ENCODE results near the gene ELOVL6. TPM values are rescaled to one million over a fixed set of nuclear protein-coding genes. Genes with fewer than 3 reads are reported as not detected.
"Not testable (repeated sequence)": the region's sequence is repeated elsewhere in the genome, so short reads cannot be mapped to it uniquely, and the experiment has no call there.

ELOVL6 gene, protein sequence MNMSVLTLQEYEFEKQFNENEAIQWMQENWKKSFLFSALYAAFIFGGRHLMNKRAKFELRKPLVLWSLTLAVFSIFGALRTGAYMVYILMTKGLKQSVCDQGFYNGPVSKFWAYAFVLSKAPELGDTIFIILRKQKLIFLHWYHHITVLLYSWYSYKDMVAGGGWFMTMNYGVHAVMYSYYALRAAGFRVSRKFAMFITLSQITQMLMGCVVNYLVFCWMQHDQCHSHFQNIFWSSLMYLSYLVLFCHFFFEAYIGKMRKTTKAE
- 1 to 10 TPM; 3.9 to 6.5 TPM for total RNA-seq
- polyA plus RNA-seq: 1 to 10 TPM in 1 of 2 donors, under 1 TPM in 1; 0.25 to 1.4 TPM
- long read RNA-seq, donor 1, full-length matches to known transcripts: 1 of 1 reads
- long read RNA-seq, donor 1, partial matches to known transcripts: 0 of 1 reads
- long read RNA-seq, donor 1, other reads (novel, unspliced or antisense): 0 of 1 reads
- long read RNA-seq, donor 2, partial matches to known transcripts: 0 of 4 reads
- long read RNA-seq, donor 2, other reads (novel, unspliced or antisense): 3 of 4 reads

DNA sequence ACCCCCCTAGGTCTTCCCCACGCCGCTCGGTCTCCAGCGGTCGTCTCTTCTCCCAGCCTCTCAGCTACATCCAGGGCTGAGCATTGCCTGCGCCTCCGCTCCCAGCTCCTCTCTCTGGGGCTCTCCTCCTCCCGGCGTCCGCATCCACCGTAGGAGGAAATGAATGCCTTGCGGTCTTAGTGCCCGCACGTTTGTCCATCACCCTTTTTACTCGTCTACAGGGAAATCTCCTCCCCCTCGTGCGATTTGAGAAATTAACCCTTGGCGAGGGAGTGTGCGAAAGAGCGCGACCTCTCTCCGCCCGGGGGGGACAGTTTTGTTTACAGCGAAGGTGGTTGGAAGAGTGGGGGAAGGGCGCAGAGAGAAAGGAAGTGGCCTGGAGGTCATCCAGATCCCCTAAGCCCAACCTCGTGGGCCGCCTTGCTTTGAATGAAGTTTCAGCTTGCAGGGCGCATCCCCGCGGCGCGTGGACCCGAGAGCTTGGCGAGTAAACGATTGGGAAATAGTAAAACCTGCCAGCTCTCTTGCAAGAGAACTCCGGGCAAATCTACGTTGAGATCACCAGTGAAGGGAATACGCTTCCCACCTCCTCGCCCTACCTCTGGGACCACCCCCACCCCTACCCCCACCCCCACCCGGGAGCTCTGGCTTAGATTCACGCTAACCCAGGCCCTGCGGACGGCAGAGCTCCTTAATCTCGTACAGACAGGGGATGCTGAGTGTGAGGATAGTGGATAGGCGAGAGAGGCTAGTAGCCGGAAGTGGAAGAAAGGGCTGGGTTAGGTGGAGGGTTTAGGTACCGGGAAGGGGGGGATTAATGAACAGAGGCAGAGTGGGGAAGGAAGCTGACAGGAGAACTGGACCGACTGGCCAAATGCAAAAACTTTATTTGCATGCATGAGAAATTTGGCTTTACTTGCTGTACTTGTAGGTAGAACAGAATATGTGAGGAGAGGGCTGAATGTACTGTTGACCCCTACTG is at the start of gene ELOVL6:
ELOVL6 (minus strand) TSS at position 181 of the 982 bp plus-strand sequence. CDS start 280 bp downstream, outside the sequence.
- Histone ChIP-seq H3K27ac (ENCODE audit: low read depth in 1 of 2, low read length in 2 of 2) (no peak within 1 kb of the TSS), H3K4me3 (ENCODE audit: low read length in 2 of 2) (peak within 1 kb of the TSS; percentile 38 to 65), H3K36me3 (ENCODE audit: control insufficient read depth in 1 of 2, insufficient read depth in 2 of 2, low read length in 1 of 2) (no peaks in the 10 kb centered on the region), H3K4me1 (ENCODE audit: control insufficient read depth in 1 of 2, insufficient read depth in 2 of 2, low read length in 2 of 2) (no peaks in the 10 kb centered on the region), H3K27me3 (ENCODE audit: control insufficient read depth in 1 of 2, insufficient read depth in 2 of 2, low read length in 1 of 2) (no peaks in the 10 kb centered on the region), H3K9me3 (ENCODE audit: control insufficient read depth, low read length) (no peaks in the 10 kb centered on the region)
- 1% methylated on average over 48 of the region's 48 CpGs for WGBS, 2 donors
- DNase-seq: peak; percentile 65 to 85
- intact Hi-C loops (cut with DNase I): no loop called here
- ATAC-seq (ENCODE audit: low FRiP score): peak; percentile 65

DNA sequence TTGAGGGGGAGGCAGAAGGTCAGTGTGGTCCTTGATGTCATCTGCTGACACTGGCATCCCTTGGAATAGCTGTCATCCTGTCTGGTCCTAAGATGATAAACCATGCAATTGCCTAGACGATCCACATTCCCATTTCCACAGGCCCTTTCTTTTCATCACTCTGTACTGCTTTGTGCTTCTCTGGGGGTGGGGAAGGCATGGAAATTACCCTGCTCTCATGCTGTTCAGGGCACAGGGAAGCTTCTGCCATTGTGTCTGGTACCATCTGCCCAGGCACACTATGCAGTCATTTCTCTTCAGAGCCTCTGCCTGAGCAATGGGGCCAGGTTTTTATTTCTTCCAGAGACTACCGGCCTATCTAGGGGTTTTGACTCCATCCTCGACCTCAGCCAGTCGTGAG is 49.7 kb upstream of the ELOVL6 start:
- H3K9me3 ChIP-seq (ENCODE audit: control insufficient read depth, low read length): no peaks in the 10 kb centered on the region
- intact Hi-C loops (cut with DNase I): no loop called here
- no peaks in the 10 kb centered on the region for H3K4me1 ChIP-seq (ENCODE audit: control insufficient read depth in 1 of 2, insufficient read depth in 2 of 2, low read length in 2 of 2)
- ATAC-seq (ENCODE audit: low FRiP score): no peak
- DNase-seq: no peak
- 60 to 64% methylated on average over 4 of the region's 4 CpGs for WGBS, 2 donors
- H3K27ac ChIP-seq (ENCODE audit: low read depth in 1 of 2, low read length in 2 of 2): no peak overlapping the region
- no peaks in the 10 kb centered on the region for H3K27me3 ChIP-seq (ENCODE audit: control insufficient read depth in 1 of 2, insufficient read depth in 2 of 2, low read length in 1 of 2)
- H3K36me3 ChIP-seq (ENCODE audit: control insufficient read depth in 1 of 2, insufficient read depth in 2 of 2, low read length in 1 of 2): no peaks in the 10 kb centered on the region
- no peak overlapping the region for H3K4me3 ChIP-seq (ENCODE audit: low read length in 2 of 2)

DNA sequence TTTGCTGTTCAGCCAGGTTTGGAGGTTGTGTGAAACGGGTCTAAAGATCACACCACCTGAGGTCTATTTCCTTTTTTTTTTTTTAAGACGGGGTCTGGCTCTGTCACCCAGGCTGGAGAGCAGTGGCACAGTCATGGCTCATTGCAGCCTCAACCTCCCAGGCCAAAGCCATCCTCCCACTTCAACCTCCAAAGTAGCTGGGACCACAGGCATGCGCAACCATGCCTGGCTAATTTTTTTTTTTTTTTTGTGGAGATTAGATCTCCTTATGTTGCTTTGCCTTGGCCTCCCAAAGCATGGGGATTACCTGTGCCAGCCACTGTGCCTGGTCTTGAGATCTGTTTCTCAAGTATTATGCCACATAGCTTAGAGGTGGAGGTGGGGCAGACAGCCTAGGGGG is 49.2 kb upstream of the ELOVL6 start:
- DNase-seq (no peak), ATAC-seq (ENCODE audit: low FRiP score) (no peak)
- Histone ChIP-seq H3K9me3 (ENCODE audit: control insufficient read depth, low read length) (no peaks in the 10 kb centered on the region), H3K27me3 (ENCODE audit: control insufficient read depth in 1 of 2, insufficient read depth in 2 of 2, low read length in 1 of 2) (no peaks in the 10 kb centered on the region), H3K36me3 (ENCODE audit: control insufficient read depth in 1 of 2, insufficient read depth in 2 of 2, low read length in 1 of 2) (no peaks in the 10 kb centered on the region), H3K4me1 (ENCODE audit: control insufficient read depth in 1 of 2, insufficient read depth in 2 of 2, low read length in 2 of 2) (no peaks in the 10 kb centered on the region), H3K27ac (ENCODE audit: low read depth in 1 of 2, low read length in 2 of 2) (no peak overlapping the region), H3K4me3 (ENCODE audit: low read length in 2 of 2) (no peak overlapping the region)
- WGBS, 2 donors: 83 to 95% methylated on average over 3 of the region's 3 CpGs
- intact Hi-C loops (cut with DNase I): no loop called here

DNA sequence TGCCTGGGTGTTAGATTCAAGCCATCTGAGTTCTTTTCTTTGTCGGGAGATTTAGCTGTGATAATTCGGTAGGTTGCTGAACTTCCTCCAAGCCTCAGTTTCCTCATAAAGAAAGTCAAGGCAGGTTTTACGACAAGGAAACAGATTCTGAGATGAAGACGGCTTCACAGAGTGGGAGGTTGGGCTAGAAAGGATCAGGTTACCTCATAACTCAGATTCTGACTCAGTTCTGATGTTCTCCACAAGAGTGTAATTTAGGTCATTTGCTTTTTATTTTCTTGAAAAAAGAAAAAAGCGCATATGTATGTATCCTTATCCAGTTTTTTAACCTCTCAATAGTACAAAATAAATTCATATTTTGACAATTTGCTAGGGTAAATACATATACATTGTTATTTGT is 47.2 kb upstream of the ELOVL6 start:
- no peak for ATAC-seq (ENCODE audit: low FRiP score)
- H3K27me3 ChIP-seq (ENCODE audit: control insufficient read depth in 1 of 2, insufficient read depth in 2 of 2, low read length in 1 of 2): no peaks in the 10 kb centered on the region
- no peaks in the 10 kb centered on the region for H3K4me1 ChIP-seq (ENCODE audit: control insufficient read depth in 1 of 2, insufficient read depth in 2 of 2, low read length in 2 of 2)
- 45 to 53% methylated on average over 5 of the region's 5 CpGs for WGBS, 2 donors
- no peaks in the 10 kb centered on the region for H3K9me3 ChIP-seq (ENCODE audit: control insufficient read depth, low read length)
- intact Hi-C loops (cut with DNase I): no loop called here
- no peaks in the 10 kb centered on the region for H3K36me3 ChIP-seq (ENCODE audit: control insufficient read depth in 1 of 2, insufficient read depth in 2 of 2, low read length in 1 of 2)
- no peak overlapping the region for H3K27ac ChIP-seq (ENCODE audit: low read depth in 1 of 2, low read length in 2 of 2)
- no peak overlapping the region for H3K4me3 ChIP-seq (ENCODE audit: low read length in 2 of 2)
- no peak for DNase-seq

DNA sequence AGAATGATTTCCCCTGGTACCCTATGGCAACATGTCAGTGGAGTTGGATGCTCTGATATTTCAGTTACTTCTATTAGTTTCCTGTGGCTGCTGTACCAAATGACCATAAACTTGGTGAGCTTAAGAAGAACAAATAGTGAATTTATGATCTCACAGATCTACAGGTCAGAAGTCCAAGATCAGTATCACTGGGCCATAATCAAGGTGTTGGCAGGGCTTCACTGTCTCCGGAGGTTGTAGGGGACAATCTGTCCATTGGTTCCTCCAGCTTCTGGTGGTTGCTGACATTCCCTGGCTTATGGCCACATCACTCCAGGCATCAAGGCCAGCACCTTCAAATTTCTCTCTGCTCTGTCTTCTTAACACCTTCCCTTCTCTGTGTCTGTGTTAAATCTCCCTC is 37.9 kb upstream of the ELOVL6 start:
- H3K27me3 ChIP-seq (ENCODE audit: control insufficient read depth in 1 of 2, insufficient read depth in 2 of 2, low read length in 1 of 2): peaks cover 0 to 1% of the 10 kb centered on the region in 2 donors
- no peak overlapping the region for H3K27ac ChIP-seq (ENCODE audit: low read depth in 1 of 2, low read length in 2 of 2)
- ATAC-seq (ENCODE audit: low FRiP score) (no peak), DNase-seq (no peak)
- WGBS, 2 donors: 92 to 94% methylated on average over 1 of the region's 1 CpG
- no peaks in the 10 kb centered on the region for H3K36me3 ChIP-seq (ENCODE audit: control insufficient read depth in 1 of 2, insufficient read depth in 2 of 2, low read length in 1 of 2)
- H3K4me3 ChIP-seq (ENCODE audit: low read length in 2 of 2): no peak overlapping the region
- intact Hi-C loops (cut with DNase I): no loop called here
- peaks cover 2% of the 10 kb centered on the region for H3K9me3 ChIP-seq (ENCODE audit: control insufficient read depth, low read length)
- H3K4me1 ChIP-seq (ENCODE audit: control insufficient read depth in 1 of 2, insufficient read depth in 2 of 2, low read length in 2 of 2): no peaks in the 10 kb centered on the region

DNA sequence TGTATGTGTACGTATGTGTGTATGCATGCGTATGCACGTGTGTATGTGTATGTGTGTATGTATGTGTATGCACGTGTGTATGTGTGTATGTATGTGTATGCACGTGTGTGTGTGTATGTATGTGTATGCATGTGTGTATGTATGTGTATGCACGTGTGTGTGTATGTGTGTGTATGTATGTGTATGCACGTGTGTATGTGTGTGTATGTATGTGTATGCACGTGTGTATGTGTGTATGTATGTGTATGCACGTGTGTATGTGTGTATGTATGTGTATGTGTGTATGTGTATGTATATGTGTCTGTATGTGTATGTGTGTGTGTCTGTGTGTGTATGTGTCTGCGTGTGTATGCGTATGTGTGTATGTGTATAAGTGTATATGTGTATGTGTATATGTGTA is 35.2 kb upstream of the ELOVL6 start:
- H3K4me1 ChIP-seq (ENCODE audit: control insufficient read depth in 1 of 2, insufficient read depth in 2 of 2, low read length in 2 of 2); H3K27me3 ChIP-seq (ENCODE audit: control insufficient read depth in 1 of 2, insufficient read depth in 2 of 2, low read length in 1 of 2); H3K36me3 ChIP-seq (ENCODE audit: control insufficient read depth in 1 of 2, insufficient read depth in 2 of 2, low read length in 1 of 2); H3K9me3 ChIP-seq (ENCODE audit: control insufficient read depth, low read length); intact Hi-C loops (cut with DNase I); H3K4me3 ChIP-seq (ENCODE audit: low read length in 2 of 2); DNase-seq; H3K27ac ChIP-seq (ENCODE audit: low read depth in 1 of 2, low read length in 2 of 2); ATAC-seq (ENCODE audit: low FRiP score): not testable (repeated sequence)
- 73 to 89% methylated on average over 11 of the region's 11 CpGs for WGBS, 2 donors

DNA sequence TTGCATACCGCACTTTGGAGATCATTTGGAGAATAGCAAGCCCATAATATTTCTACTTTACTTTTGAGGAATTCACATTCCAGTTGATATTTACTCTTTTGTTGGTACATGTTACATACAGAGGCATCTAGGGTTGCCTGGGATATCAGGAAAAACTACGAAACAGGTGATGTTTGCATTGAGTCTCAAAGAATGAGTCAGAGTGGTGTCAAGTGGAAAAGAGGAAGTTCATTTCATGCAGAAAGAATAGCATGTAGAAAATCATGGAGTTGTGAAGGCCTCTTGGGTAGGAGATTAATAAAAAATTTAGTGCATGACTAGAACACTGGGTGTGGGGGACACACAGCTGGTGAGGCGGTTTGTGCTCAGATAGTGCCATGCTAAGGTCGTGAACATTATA is 33.5 kb upstream of the ELOVL6 start:
- H3K36me3 ChIP-seq (ENCODE audit: control insufficient read depth in 1 of 2, insufficient read depth in 2 of 2, low read length in 1 of 2): no peaks in the 10 kb centered on the region
- WGBS, 2 donors: 86 to 87% methylated on average over 4 of the region's 4 CpGs

DNA sequence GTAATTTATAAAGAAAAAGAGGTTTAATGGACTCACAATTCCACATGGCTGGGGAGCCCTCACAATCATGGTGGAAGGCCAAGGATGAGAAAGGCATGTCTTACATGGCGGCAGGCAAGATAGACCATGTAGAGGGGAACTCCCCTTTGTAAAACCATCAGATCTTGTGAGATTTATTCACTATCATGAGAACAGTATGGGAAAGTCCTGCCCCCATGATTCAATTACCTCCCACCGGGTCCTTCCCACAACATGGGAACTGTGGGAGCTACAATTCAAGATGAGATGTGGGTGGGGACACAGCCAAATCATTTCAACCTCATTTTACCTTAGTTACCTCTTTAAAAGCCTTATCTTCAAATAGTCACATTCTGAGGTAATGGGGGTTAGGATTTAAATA is 30.9 kb upstream of the ELOVL6 start:
- no peak overlapping the region for H3K27ac ChIP-seq (ENCODE audit: low read depth in 1 of 2, low read length in 2 of 2)
- H3K4me1 ChIP-seq (ENCODE audit: control insufficient read depth in 1 of 2, insufficient read depth in 2 of 2, low read length in 2 of 2): no peaks in the 10 kb centered on the region
- no peaks in the 10 kb centered on the region for H3K9me3 ChIP-seq (ENCODE audit: control insufficient read depth, low read length)
- ATAC-seq (ENCODE audit: low FRiP score): no peak
- DNase-seq: no peak
- H3K36me3 ChIP-seq (ENCODE audit: control insufficient read depth in 1 of 2, insufficient read depth in 2 of 2, low read length in 1 of 2): no peaks in the 10 kb centered on the region
- 93 to 98% methylated on average over 2 of the region's 2 CpGs for WGBS, 2 donors
- peaks cover 0 to under 1% of the 10 kb centered on the region in 2 donors for H3K27me3 ChIP-seq (ENCODE audit: control insufficient read depth in 1 of 2, insufficient read depth in 2 of 2, low read length in 1 of 2)
- intact Hi-C loops (cut with DNase I): no loop called here
- H3K4me3 ChIP-seq (ENCODE audit: low read length in 2 of 2): no peak overlapping the region

More for the DNA sequence above, 33.5 kb upstream of the ELOVL6 start:
- H3K27ac ChIP-seq (ENCODE audit: low read depth in 1 of 2, low read length in 2 of 2): no peak overlapping the region
- no peak overlapping the region for H3K4me3 ChIP-seq (ENCODE audit: low read length in 2 of 2)
- ATAC-seq (ENCODE audit: low FRiP score): no peak
- no peaks in the 10 kb centered on the region for H3K27me3 ChIP-seq (ENCODE audit: control insufficient read depth in 1 of 2, insufficient read depth in 2 of 2, low read length in 1 of 2)
- intact Hi-C loops (cut with DNase I): no loop called here
- H3K4me1 ChIP-seq (ENCODE audit: control insufficient read depth in 1 of 2, insufficient read depth in 2 of 2, low read length in 2 of 2): no peaks in the 10 kb centered on the region
- peaks cover 2% of the 10 kb centered on the region for H3K9me3 ChIP-seq (ENCODE audit: control insufficient read depth, low read length)
- no peak for DNase-seq

All from aorta (tissue), 5 donors.